ENCODE results near the gene EML6.
A peak's percentile ranks its signal among the peaks of the same experiment; 100 is the strongest.

Gene EML6

GRCh38 chr2:54964816-54965215 is 241.4 kb downstream of the EML6 start:
- no peak for DNase-seq (ENCODE audit: low read depth, low spot score)
- Histone ChIP-seq H3K9me3 (ENCODE audit: low read depth, low read length) (no peaks in the 10 kb centered on the region), H3K36me3 (ENCODE audit: insufficient read depth, low read length) (no peaks in the 10 kb centered on the region), H3K9ac (ENCODE audit: insufficient read length) (no peak overlapping the region), H3K27ac (no peak overlapping the region), H3K4me3 (no peak overlapping the region)
- no peak for TF ChIP-seq FOXP2 (optimal IDR thresholded peaks at IDR 0.05; ENCODE audit: control extremely low read depth, extremely low read length, insufficient read depth)
- no peak for TF ChIP-seq POLR2AphosphoS5 (IDR thresholded peaks at IDR 0.05; ENCODE audit: borderline replicate concordance, low read depth, low read length)
- TF ChIP-seq EZH2 (IDR thresholded peaks at IDR 0.05): no peak

GRCh38 chr2:54965425-54965824 is 242.0 kb downstream of the EML6 start:
- Histone ChIP-seq H3K36me3 (ENCODE audit: insufficient read depth, low read length) (peaks cover 3% of the 10 kb centered on the region; the same call in 1 of the 2 replicates), H3K27ac (peak overlapping the region; percentile 49; the same call in 1 of the 2 replicates), H3K4me3 (no peak overlapping the region), H3K9me3 (ENCODE audit: low read depth, low read length) (no peaks in the 10 kb centered on the region), H3K9ac (ENCODE audit: insufficient read length) (no peak overlapping the region)
- TF ChIP-seq FOXP2 (optimal IDR thresholded peaks at IDR 0.05; ENCODE audit: control extremely low read depth, extremely low read length, insufficient read depth): no peak
- no peak for TF ChIP-seq POLR2AphosphoS5 (IDR thresholded peaks at IDR 0.05; ENCODE audit: borderline replicate concordance, low read depth, low read length)
- DNase-seq (ENCODE audit: low read depth, low spot score): no peak

GRCh38 chr2:54966165-54966832 is 242.8 kb downstream of the EML6 start:
- Histone ChIP-seq H3K27ac (peak overlapping the region; percentile 53), H3K9ac (ENCODE audit: insufficient read length) (no peak overlapping the region), H3K36me3 (ENCODE audit: insufficient read depth, low read length) (peaks cover 12% of the 10 kb centered on the region; the same call in 1 of the 2 replicates), H3K9me3 (ENCODE audit: low read depth, low read length) (no peaks in the 10 kb centered on the region), H3K4me3 (no peak overlapping the region)
- peak; percentile 12 for DNase-seq (ENCODE audit: low read depth, low spot score)
- TF ChIP-seq POLR2AphosphoS5 (IDR thresholded peaks at IDR 0.05; ENCODE audit: borderline replicate concordance, low read depth, low read length): no peak; the same call in 1 of the 2 replicates
- TF ChIP-seq EZH2 (IDR thresholded peaks at IDR 0.05): no peak
- no peak for TF ChIP-seq FOXP2 (optimal IDR thresholded peaks at IDR 0.05; ENCODE audit: control extremely low read depth, extremely low read length, insufficient read depth)

- TF ChIP-seq POLR2AphosphoS5 (IDR thresholded peaks at IDR 0.05; ENCODE audit: borderline replicate concordance, low read depth, low read length): no peak
- no peak for TF ChIP-seq FOXP2 (optimal IDR thresholded peaks at IDR 0.05; ENCODE audit: control extremely low read depth, extremely low read length, insufficient read depth)
- no peak for TF ChIP-seq EZH2 (IDR thresholded peaks at IDR 0.05)
- DNase-seq (ENCODE audit: low read depth, low spot score): no peak
- Histone ChIP-seq H3K9ac (ENCODE audit: insufficient read length) (no peak overlapping the region), H3K9me3 (ENCODE audit: low read depth, low read length) (no peaks in the 10 kb centered on the region), H3K27ac (no peak overlapping the region), H3K4me3 (no peak overlapping the region), H3K36me3 (ENCODE audit: insufficient read depth, low read length) (peaks cover 17% of the 10 kb centered on the region)
Measured at GRCh38 chr2:54966837-54967236, 243.4 kb downstream of the EML6 start.

- DNase-seq (ENCODE audit: low read depth, low spot score): no peak
- Histone ChIP-seq H3K36me3 (ENCODE audit: insufficient read depth, low read length) (peaks cover 21% of the 10 kb centered on the region), H3K27ac (no peak overlapping the region), H3K9me3 (ENCODE audit: low read depth, low read length) (no peaks in the 10 kb centered on the region), H3K4me3 (no peak overlapping the region), H3K9ac (ENCODE audit: insufficient read length) (no peak overlapping the region)
- no peak for TF ChIP-seq EZH2 (IDR thresholded peaks at IDR 0.05)
- no peak for TF ChIP-seq FOXP2 (optimal IDR thresholded peaks at IDR 0.05; ENCODE audit: control extremely low read depth, extremely low read length, insufficient read depth)
- no peak for TF ChIP-seq POLR2AphosphoS5 (IDR thresholded peaks at IDR 0.05; ENCODE audit: borderline replicate concordance, low read depth, low read length)
Measured at GRCh38 chr2:54967269-54967668, 243.8 kb downstream of the EML6 start.

DNA sequence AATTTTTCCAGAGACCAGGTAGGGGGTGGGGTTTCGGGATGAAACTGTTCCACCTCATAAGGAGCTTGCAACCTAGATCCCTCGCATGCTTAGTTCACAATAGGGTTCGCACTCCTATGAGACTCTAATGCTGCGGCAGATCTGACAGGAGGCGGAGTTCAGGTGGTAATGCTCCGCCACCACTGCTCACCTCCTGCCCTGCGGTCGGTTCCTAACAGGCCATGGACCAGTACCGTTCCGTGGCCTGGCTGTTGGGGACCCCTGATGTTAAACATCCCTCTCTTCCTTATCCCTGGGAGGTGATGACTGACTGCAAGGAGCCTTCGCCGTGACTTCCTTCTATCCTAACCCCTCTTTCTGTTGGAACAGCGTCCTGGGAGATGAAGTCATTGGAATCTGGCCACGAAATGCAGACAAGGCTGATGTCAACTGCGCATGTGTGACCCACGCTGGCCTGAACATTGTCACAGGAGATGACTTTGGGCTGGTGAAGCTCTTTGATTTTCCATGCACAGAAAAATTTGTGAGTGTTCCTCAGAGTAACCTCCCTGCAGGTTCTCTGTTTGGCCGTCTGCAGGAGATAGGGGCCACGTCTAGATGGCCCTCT is 244.4 kb downstream of the EML6 start:
- TF ChIP-seq EZH2 (IDR thresholded peaks at IDR 0.05) (no peak), FOXP2 (optimal IDR thresholded peaks at IDR 0.05; ENCODE audit: control extremely low read depth, extremely low read length, insufficient read depth) (no peak), POLR2AphosphoS5 (IDR thresholded peaks at IDR 0.05; ENCODE audit: borderline replicate concordance, low read depth, low read length) (no peak)

DNA sequence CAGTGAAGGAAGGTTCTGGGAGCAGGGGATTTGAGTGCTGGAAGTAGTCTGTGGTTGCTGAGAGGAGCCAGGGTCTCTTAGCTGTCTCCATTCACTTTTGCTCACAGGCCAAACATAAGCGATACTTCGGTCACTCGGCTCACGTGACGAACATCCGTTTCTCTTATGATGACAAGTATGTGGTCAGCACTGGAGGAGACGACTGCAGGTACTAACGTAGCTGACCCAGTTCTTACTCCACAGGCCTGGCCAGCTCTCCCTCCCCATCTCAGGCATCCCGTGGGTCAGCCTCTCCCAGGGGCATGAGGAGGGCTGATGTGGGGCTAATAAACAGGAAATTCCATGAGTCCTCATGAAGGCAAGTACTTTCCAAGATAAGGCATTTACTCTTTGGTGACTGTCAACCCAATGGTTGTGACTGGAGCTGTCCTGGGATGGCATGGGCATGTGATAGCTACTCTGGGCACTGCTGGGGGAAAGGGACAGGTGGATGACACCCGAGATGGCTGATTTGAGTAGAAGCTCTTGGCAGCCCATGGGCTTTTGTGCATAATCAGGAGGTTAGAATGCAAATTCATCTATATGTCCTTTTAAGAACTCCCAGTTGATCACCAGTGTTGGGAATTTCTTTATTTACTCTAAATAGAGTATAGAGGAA is 245.2 kb downstream of the EML6 start:
- Histone ChIP-seq H3K4me3 (no peak overlapping the region), H3K9ac (ENCODE audit: insufficient read length) (no peak overlapping the region), H3K36me3 (ENCODE audit: insufficient read depth, low read length) (peaks cover 31% of the 10 kb centered on the region), H3K27ac (no peak overlapping the region), H3K9me3 (ENCODE audit: low read depth, low read length) (no peaks in the 10 kb centered on the region)
- no peak for DNase-seq (ENCODE audit: low read depth, low spot score)
- no peak for TF ChIP-seq EZH2 (IDR thresholded peaks at IDR 0.05)
- TF ChIP-seq POLR2AphosphoS5 (IDR thresholded peaks at IDR 0.05; ENCODE audit: borderline replicate concordance, low read depth, low read length): no peak
- TF ChIP-seq FOXP2 (optimal IDR thresholded peaks at IDR 0.05; ENCODE audit: control extremely low read depth, extremely low read length, insufficient read depth): no peak

More for the DNA sequence above, 244.4 kb downstream of the EML6 start:
- H3K9ac ChIP-seq (ENCODE audit: insufficient read length): no peak overlapping the region
- no peak overlapping the region for H3K4me3 ChIP-seq
- peaks cover 23% of the 10 kb centered on the region for H3K36me3 ChIP-seq (ENCODE audit: insufficient read depth, low read length)
- H3K9me3 ChIP-seq (ENCODE audit: low read depth, low read length): no peaks in the 10 kb centered on the region
- no peak for DNase-seq (ENCODE audit: low read depth, low spot score)
- no peak overlapping the region for H3K27ac ChIP-seq

GRCh38 chr2:54969295-54969939 is 246.0 kb downstream of the EML6 start:
- no peaks in the 10 kb centered on the region for H3K9me3 ChIP-seq (ENCODE audit: low read depth, low read length)
- H3K9ac ChIP-seq (ENCODE audit: insufficient read length): no peak overlapping the region
- H3K36me3 ChIP-seq (ENCODE audit: insufficient read depth, low read length): peaks cover 34% of the 10 kb centered on the region
- no peak overlapping the region for H3K27ac ChIP-seq
- no peak overlapping the region for H3K4me3 ChIP-seq
- no peak for DNase-seq (ENCODE audit: low read depth, low spot score)
- no peak for TF ChIP-seq FOXP2 (optimal IDR thresholded peaks at IDR 0.05; ENCODE audit: control extremely low read depth, extremely low read length, insufficient read depth)
- no peak for TF ChIP-seq POLR2AphosphoS5 (IDR thresholded peaks at IDR 0.05; ENCODE audit: borderline replicate concordance, low read depth, low read length)
- TF ChIP-seq EZH2 (IDR thresholded peaks at IDR 0.05): no peak

Data from SK-N-MC (cell line).